ENCODE measurements around the gene CHRNA5. TPM values are rescaled to one million over a fixed set of nuclear protein-coding genes. Genes with fewer than 3 reads are reported as not detected.
A peak's percentile ranks its signal among the peaks of the same experiment; 100 is the strongest.

Gene CHRNA5
- total and polyA plus RNA-seq, 9 of the 15 experiments (the other 6 are each of a cell fraction or from before 2014, with no cell fraction given): 2.8 to 16.1 (median 11.4) TPM

DNA sequence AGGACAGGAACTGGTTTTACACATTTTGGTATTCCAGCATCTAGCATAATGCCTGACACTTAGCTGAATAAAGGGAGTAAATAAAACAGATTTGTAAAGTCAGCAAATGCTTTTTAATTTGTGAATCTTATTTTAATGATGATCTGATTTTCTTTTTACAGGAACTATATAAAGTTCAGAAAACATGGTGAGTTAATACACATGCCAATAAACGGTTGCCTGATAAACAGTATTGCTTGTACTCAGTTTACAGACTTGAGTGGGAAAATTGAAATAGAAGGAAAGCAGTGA, 23.6 kb upstream of the CHRNA5 start:
- ChIA-PET CTCF (ENCODE audit: low intra/inter-chr PET ratio) (no interaction called here), POLR2A (interaction anchor here (0.6 to 3.1 kb wide), 3 partner anchors 7 to 44 kb away, joined by 3 to 22 read pairs (median 12); no protein-coding TSS in a partner anchor)
- Histone ChIP-seq H3K79me2 (ENCODE audit: control insufficient read depth, insufficient read depth, low read length) (peaks cover 37% of the 10 kb centered on the region), H3K4me3 (peak overlapping the region; percentile 79), H3K9ac (ENCODE audit: insufficient read depth in 1 of 2, low read depth in 2 of 2, low read length in 2 of 2) (peak overlapping the region in 1 of 2 experiments; percentile 98; a peak in 2 of 4 replicates), H3K4me2 (ENCODE audit: insufficient read depth, low read length) (peak overlapping the region; percentile 96), H3K27me3 (ENCODE audit: control insufficient read depth in 2 of 2, insufficient read depth in 2 of 2, low read length in 2 of 2) (no peaks in the 10 kb centered on the region), H3K36me3 (ENCODE audit: control insufficient read depth, insufficient read depth, low read length) (peaks cover 52% of the 10 kb centered on the region), H3K4me1 (replicated peaks in 1 of 2; ENCODE audit: control insufficient read depth in 2 of 2, insufficient read depth in 2 of 2, low read length in 2 of 2) (peaks cover 3% of the 10 kb centered on the region in 2 experiments; a peak in 2 of 5 replicates), H3K27ac (ENCODE audit: extremely low read depth, low read depth, low read length) (peak overlapping the region; percentile 97; the same call in 2 of the 3 replicates), H2AFZ (ENCODE audit: low read depth, low read length) (no peak overlapping the region), H4K20me1 (replicated peaks; ENCODE audit: control insufficient read depth, insufficient read depth, low read length) (no peaks in the 10 kb centered on the region), H3K9me1 (ENCODE audit: control insufficient read depth, insufficient read depth, low read length) (no peaks in the 10 kb centered on the region), H3K9me3 (replicated peaks; ENCODE audit: control insufficient read depth, insufficient read depth, low read depth, low read length) (no peaks in the 10 kb centered on the region)
- in situ Hi-C loops (cut with MboI): no loop called here
- whole genome bisulfite sequencing (ENCODE audit: insufficient coverage, low coverage, missing lambda C conversion rate): 5% methylated on average over 1 of the region's 1 CpG
- intact Hi-C loops (cut with micrococcal nuclease): loop anchor here (5.0 kb wide), 1 partner anchor 34 kb away; the partner anchor contains the start of gene HYKK
- ATAC-seq (no peak), FAIRE-seq (no peak), DNase-seq (ENCODE audit: extremely low read depth in 1 of 4, low spot score in 3 of 4) (no peak)
- BruUV-seq (replicated peaks): no TSS peak
- TF ChIP-seq, protein P1, sequence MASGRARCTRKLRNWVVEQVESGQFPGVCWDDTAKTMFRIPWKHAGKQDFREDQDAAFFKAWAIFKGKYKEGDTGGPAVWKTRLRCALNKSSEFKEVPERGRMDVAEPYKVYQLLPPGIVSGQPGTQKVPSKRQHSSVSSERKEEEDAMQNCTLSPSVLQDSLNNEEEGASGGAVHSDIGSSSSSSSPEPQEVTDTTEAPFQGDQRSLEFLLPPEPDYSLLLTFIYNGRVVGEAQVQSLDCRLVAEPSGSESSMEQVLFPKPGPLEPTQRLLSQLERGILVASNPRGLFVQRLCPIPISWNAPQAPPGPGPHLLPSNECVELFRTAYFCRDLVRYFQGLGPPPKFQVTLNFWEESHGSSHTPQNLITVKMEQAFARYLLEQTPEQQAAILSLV (tag; IDR thresholded peaks at IDR 0.05): no peak
- peak; percentile 52; the same call in 1 of the 2 replicates for TF ChIP-seq MAFG (tag; conservative IDR thresholded peaks at IDR 0.05)
- TF ChIP-seq SMARCC2 (IDR thresholded peaks at IDR 0.05; ENCODE audit: low read depth): no peak
- TF ChIP-seq, protein P2, sequence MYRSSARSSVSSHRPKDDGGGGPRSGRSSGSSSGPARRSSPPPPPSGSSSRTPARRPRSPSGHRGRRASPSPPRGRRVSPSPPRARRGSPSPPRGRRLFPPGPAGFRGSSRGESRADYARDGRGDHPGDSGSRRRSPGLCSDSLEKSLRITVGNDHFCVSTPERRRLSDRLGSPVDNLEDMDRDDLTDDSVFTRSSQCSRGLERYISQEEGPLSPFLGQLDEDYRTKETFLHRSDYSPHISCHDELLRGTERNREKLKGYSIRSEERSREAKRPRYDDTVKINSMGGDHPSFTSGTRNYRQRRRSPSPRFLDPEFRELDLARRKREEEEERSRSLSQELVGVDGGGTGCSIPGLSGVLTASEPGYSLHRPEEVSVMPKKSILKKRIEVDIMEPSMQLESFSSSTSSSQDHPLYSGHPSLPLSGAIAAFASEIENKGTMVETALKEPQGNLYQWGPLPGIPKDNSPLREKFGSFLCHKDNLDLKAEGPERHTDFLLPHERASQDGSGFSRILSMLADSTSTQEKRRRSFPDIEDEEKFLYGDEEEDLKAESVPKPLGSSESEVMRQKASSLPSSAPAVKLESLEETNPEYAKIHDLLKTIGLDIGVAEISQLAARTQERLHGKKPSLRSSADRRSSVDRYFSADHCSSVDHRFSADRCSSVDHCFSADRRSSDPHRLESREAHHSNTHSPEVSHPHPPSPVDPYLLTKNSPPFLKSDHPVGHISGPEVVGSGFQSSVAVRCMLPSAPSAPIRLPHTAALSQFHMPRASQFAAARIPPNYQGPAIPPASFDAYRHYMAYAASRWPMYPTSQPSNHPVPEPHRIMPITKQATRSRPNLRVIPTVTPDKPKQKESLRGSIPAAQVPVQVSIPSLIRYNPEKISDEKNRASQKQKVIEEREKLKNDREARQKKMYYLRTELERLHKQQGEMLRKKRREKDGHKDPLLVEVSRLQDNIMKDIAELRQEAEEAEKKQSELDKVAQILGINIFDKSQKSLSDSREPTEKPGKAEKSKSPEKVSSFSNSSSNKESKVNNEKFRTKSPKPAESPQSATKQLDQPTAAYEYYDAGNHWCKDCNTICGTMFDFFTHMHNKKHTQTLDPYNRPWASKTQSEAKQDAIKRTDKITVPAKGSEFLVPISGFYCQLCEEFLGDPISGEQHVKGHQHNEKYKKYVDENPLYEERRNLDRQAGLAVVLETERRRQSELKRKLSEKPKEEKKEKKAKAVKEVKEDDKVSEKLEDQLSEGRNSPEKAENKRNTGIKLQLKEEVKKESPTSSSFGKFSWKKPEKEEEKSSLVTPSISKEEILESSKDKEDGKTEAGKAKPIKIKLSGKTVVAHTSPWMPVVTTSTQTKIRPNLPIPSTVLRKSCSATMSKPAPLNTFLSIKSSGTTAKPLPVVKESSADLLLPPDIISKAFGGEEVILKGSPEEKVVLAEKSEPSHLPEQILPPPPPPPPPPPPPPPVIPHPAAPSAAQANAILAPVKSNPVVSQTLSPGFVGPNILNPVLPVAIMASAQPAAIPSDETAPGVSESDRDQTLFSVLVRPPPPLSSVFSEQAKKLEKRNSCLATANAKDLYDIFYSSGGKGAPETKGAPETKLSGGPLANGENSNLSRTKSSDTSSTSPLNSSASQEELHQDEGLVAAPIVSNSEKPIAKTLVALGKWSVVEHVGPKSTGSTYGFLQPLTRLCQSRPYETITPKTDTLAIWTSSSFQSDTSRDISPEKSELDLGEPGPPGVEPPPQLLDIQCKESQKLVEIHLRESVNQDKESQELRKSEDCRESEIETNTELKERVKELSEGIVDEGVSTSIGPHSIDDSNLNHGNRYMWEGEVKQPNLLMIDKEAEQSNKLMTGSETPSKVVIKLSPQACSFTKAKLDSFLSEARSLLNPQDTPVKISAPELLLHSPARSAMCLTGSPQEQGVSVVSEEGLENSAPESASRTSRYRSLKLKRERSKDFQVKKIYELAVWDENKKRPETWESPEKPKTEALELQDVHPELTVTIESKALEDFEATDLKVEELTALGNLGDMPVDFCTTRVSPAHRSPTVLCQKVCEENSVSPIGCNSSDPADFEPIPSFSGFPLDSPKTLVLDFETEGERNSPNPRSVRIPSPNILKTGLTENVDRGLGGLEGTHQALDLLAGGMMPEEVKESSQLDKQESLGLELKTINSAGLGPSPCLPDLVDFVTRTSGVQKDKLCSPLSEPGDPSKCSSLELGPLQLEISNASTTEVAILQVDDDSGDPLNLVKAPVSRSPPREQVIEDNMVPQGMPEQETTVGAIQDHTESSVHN (IDR thresholded peaks at IDR 0.05; ENCODE audit: borderline replicate concordance in 1 of 2, low read depth in 1 of 2): 0 out of 4 replicates have a peak, but pooled peaks of 1 of the 2 experiments have one; percentile 25
- TF ChIP-seq, protein P3, sequence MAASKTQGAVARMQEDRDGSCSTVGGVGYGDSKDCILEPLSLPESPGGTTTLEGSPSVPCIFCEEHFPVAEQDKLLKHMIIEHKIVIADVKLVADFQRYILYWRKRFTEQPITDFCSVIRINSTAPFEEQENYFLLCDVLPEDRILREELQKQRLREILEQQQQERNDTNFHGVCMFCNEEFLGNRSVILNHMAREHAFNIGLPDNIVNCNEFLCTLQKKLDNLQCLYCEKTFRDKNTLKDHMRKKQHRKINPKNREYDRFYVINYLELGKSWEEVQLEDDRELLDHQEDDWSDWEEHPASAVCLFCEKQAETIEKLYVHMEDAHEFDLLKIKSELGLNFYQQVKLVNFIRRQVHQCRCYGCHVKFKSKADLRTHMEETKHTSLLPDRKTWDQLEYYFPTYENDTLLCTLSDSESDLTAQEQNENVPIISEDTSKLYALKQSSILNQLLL (CRISPR knock-in tag; IDR thresholded peaks at IDR 0.05; ENCODE audit: borderline replicate concordance): no peak
- TF ChIP-seq POLR2H (tag; IDR thresholded peaks at IDR 0.05; ENCODE audit: low read depth): 0 out of 2 replicates have a peak, but pooled peaks have one; percentile 46
- TF ChIP-seq, protein P4, sequence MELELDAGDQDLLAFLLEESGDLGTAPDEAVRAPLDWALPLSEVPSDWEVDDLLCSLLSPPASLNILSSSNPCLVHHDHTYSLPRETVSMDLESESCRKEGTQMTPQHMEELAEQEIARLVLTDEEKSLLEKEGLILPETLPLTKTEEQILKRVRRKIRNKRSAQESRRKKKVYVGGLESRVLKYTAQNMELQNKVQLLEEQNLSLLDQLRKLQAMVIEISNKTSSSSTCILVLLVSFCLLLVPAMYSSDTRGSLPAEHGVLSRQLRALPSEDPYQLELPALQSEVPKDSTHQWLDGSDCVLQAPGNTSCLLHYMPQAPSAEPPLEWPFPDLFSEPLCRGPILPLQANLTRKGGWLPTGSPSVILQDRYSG (tag; conservative IDR thresholded peaks at IDR 0.05; ENCODE audit: low read depth): no peak
- TF ChIP-seq OTX1 (CRISPR knock-in tag; IDR thresholded peaks at IDR 0.05): no peak
- TF ChIP-seq TFAM (CRISPR knock-in tag; conservative IDR thresholded peaks at IDR 0.05): no peak
- no peak for TF ChIP-seq POLR3A (IDR thresholded peaks at IDR 0.05; ENCODE audit: borderline replicate concordance, extremely low read depth, insufficient read depth, insufficient read length)

Data from K562 (cell line).